GM06990 (cell line): ENCODE measurements around the gene HIRIP3.
"Not testable (repeated sequence)": the region's sequence is repeated elsewhere in the genome, so short reads cannot be mapped to it uniquely, and the experiment has no call there.

Experiments used
- DNase-seq: peaks from one replicate; pipeline ENCODE4 v3.0.0-alpha.2; 2011; ENCODE audit not compliant: insufficient read length; ENCODE audit errors: extremely low read depth
- H3K27me3 ChIP-seq: replicated peaks from 2 replicates; pipeline ENCODE4 v1.6.0; 2011; ENCODE audit warnings: low read length; ENCODE audit not compliant: control insufficient read depth, insufficient read depth
- H3K36me3 ChIP-seq: 2 replicates; pipeline ENCODE4 v1.5.1; 2011; ENCODE audit warnings: low read length; ENCODE audit not compliant: control insufficient read depth, insufficient read depth
- H3K4me3 ChIP-seq: replicated peaks from 2 replicates; pipeline ENCODE4 v1.5.1; 2011; ENCODE audit warnings: low read depth, mild to moderate bottlenecking, control low read depth, low read length
- CTCF ChIP-seq: IDR thresholded peaks from 2 replicates; pipeline ENCODE4 v1.5.1; 2011; ENCODE audit warnings: low read length, control low read depth, mild to moderate bottlenecking, inconsistent platforms; ENCODE audit not compliant: insufficient read depth, poor library complexity, severe bottlenecking

The HIRIP3 gene

GRCh38 chr16:29963021-29963743 is 32.2 kb downstream of the HIRIP3 start:
- Histone ChIP-seq H3K36me3 (peaks cover 2% of the 10 kb centered on the region), H3K27me3 (no peaks in the 10 kb centered on the region), H3K4me3 (peak overlapping the region; percentile 88)
- DNase-seq, result no peak
- TF ChIP-seq CTCF, result no peak

GRCh38 chr16:29962344-29962994 is 32.9 kb downstream of the HIRIP3 start:
- H3K36me3 ChIP-seq, result no peaks in the 10 kb centered on the region; the same call in none of the 2 replicates
- no peak for DNase-seq
- peak overlapping the region; percentile 88 for H3K4me3 ChIP-seq
- no peak for TF ChIP-seq CTCF
- no peaks in the 10 kb centered on the region for H3K27me3 ChIP-seq

- Histone ChIP-seq H3K27me3 (no peaks in the 10 kb centered on the region), H3K4me3 (peak within 1 kb of the TSS; percentile 88), H3K36me3 (no peaks in the 10 kb centered on the region; the same call in 1 of the 2 replicates)
- peak; percentile 28 for TF ChIP-seq CTCF
- DNase-seq, result peak; percentile 96
Measured at GRCh38 chr16:29961479-29962343, 33.7 kb downstream of the HIRIP3 start, which contains the start of gene TMEM219. Gene TMEM219, plus strand, starts transcription at chr16:29962079. Its CDS starts 1,065 bp downstream, at chr16:29963144.

- no peak for TF ChIP-seq CTCF
- peak overlapping the region; percentile 88; the same call in 1 of the 2 replicates for H3K4me3 ChIP-seq
- H3K27me3 ChIP-seq, result no peaks in the 10 kb centered on the region
- no peak for DNase-seq
- H3K36me3 ChIP-seq, result no peaks in the 10 kb centered on the region; the same call in 1 of the 2 replicates
Measured at GRCh38 chr16:29961127-29961478, 34.3 kb downstream of the HIRIP3 start.

GRCh38 chr16:29959821-29960220 is 35.6 kb downstream of the HIRIP3 start:
- not testable (repeated sequence) for H3K36me3 ChIP-seq, H3K4me3 ChIP-seq, H3K27me3 ChIP-seq, DNase-seq
